Activated T-helper 1 cell treated with anti-CD3 and anti-CD28 coated beads, Interleukin-12 subunit alpha, Interleukin-12 subunit beta, Interleukin-2, Interleukin-4 antibody, amounts not matched to agents 30 ng/mL and 10 ng/mL and 1 ng/mL, durations not matched to agents 14 hours and 24 hours and 36 hours (primary cell): ENCODE measurements around the gene HYAL3. TPM values are rescaled to one million over a fixed set of nuclear protein-coding genes. Genes with fewer than 3 reads are reported as not detected.
"Not testable (repeated sequence)": the region's sequence is repeated elsewhere in the genome, so short reads cannot be mapped to it uniquely, and the experiment has no call there.

Experiments
- DNase-seq: peaks from one replicate; pipeline ENCODE4 v3.0.0; 2021; ENCODE audit warnings: low spot score
- H3K27ac Mint-ChIP-seq: one replicate; pipeline ENCODE4 v1.8.0; 2021; ENCODE audit warnings: mild to moderate bottlenecking, mixed read lengths
- H3K27me3 Mint-ChIP-seq: one replicate; pipeline ENCODE4 v1.8.0; 2022; ENCODE audit warnings: mild to moderate bottlenecking, moderate library complexity, mixed read lengths; ENCODE audit not compliant: insufficient read depth
- H3K36me3 Mint-ChIP-seq: one replicate; pipeline ENCODE4 v1.8.0; 2021; ENCODE audit warnings: low read depth, mixed read lengths
- H3K4me1 Mint-ChIP-seq: one replicate; pipeline ENCODE4 v1.8.0; 2021; ENCODE audit warnings: low read depth, mixed read lengths
- H3K4me3 Mint-ChIP-seq: one replicate; pipeline ENCODE4 v1.8.0; 2021; ENCODE audit warnings: mild to moderate bottlenecking, moderate library complexity, mixed read lengths
- H3K9me3 Mint-ChIP-seq: one replicate; pipeline ENCODE4 v1.8.0; 2021; ENCODE audit warnings: mixed read lengths
- intact Hi-C: fragments of 100-400 bp; cut with micrococcal nuclease; formaldehyde crosslinking; loops from one replicate; pipeline ENCODE4 v1.15.1; 2024
- total RNA-seq: library from RNA; stranded (reverse); gene quantifications from 2 replicates; pipeline ENCODE4 v1.2.3, GENCODE V29; 2022

The HYAL3 gene
- total RNA-seq, 1 donor from 2014 or later, result 8.0 TPM

GRCh38 chr3:50265571-50265970, 33.6 kb downstream of the HYAL3 start:
- Mint-ChIP-seq H3K27ac (no peak overlapping the region), H3K4me1 (no peaks in the 10 kb centered on the region), H3K27me3 (peaks cover 14% of the 10 kb centered on the region), H3K4me3 (no peak overlapping the region), H3K9me3 (no peaks in the 10 kb centered on the region), H3K36me3 (no peaks in the 10 kb centered on the region)
- intact Hi-C loops, result no loop called here
- no peak for DNase-seq

- H3K27me3 Mint-ChIP-seq, result peaks cover 14% of the 10 kb centered on the region
- H3K36me3 Mint-ChIP-seq, result no peaks in the 10 kb centered on the region
Observed at GRCh38 chr3:50264964-50265485, 34.2 kb downstream of the HYAL3 start.

GRCh38 chr3:50264383-50264963, 34.7 kb downstream of the HYAL3 start:
- H3K9me3 Mint-ChIP-seq, result no peaks in the 10 kb centered on the region

More at GRCh38 chr3:50264964-50265485, 34.2 kb downstream of the HYAL3 start:
- no peaks in the 10 kb centered on the region for H3K9me3 Mint-ChIP-seq
- H3K4me1 Mint-ChIP-seq, result no peaks in the 10 kb centered on the region
- H3K4me3 Mint-ChIP-seq, result no peak overlapping the region
- H3K27ac Mint-ChIP-seq, result no peak overlapping the region
- DNase-seq, result no peak
- intact Hi-C loops, result no loop called here

GRCh38 chr3:50263478-50264382, 35.5 kb downstream of the HYAL3 start:
- H3K4me1 Mint-ChIP-seq, result no peaks in the 10 kb centered on the region
- no peaks in the 10 kb centered on the region for H3K36me3 Mint-ChIP-seq
- DNase-seq, result no peak
- peaks cover 16% of the 10 kb centered on the region for H3K27me3 Mint-ChIP-seq
- no peaks in the 10 kb centered on the region for H3K9me3 Mint-ChIP-seq
- intact Hi-C loops, result no loop called here
- H3K4me3 Mint-ChIP-seq, result no peak overlapping the region
- no peak overlapping the region for H3K27ac Mint-ChIP-seq

More at GRCh38 chr3:50264383-50264963, 34.7 kb downstream of the HYAL3 start:
- Mint-ChIP-seq H3K4me3 (no peak overlapping the region), H3K27me3 (peaks cover 16% of the 10 kb centered on the region), H3K4me1 (no peaks in the 10 kb centered on the region), H3K36me3 (no peaks in the 10 kb centered on the region), H3K27ac (no peak overlapping the region)
- intact Hi-C loops, result no loop called here
- no peak for DNase-seq

GRCh38 chr3:50262778-50263177, 36.4 kb downstream of the HYAL3 start:
- DNase-seq, result no peak
- intact Hi-C loops, result no loop called here
- H3K36me3 Mint-ChIP-seq, result no peaks in the 10 kb centered on the region
- H3K27ac Mint-ChIP-seq, result no peak overlapping the region
- no peak overlapping the region for H3K4me3 Mint-ChIP-seq
- H3K27me3 Mint-ChIP-seq, result peaks cover 8% of the 10 kb centered on the region
- H3K4me1 Mint-ChIP-seq, result no peaks in the 10 kb centered on the region
- H3K9me3 Mint-ChIP-seq, result no peaks in the 10 kb centered on the region

- H3K27me3 Mint-ChIP-seq, DNase-seq, H3K27ac Mint-ChIP-seq, intact Hi-C loops, H3K4me1 Mint-ChIP-seq, H3K4me3 Mint-ChIP-seq, H3K9me3 Mint-ChIP-seq, H3K36me3 Mint-ChIP-seq: not testable (repeated sequence)
Observed at GRCh38 chr3:50262200-50262599, 37.0 kb downstream of the HYAL3 start.

GRCh38 chr3:50261505-50261904, 37.7 kb downstream of the HYAL3 start:
- Mint-ChIP-seq H3K27me3 (peaks cover 5% of the 10 kb centered on the region), H3K27ac (peak overlapping the region; percentile 48), H3K4me3 (peak overlapping the region; percentile 33), H3K4me1 (no peaks in the 10 kb centered on the region), H3K36me3 (peaks cover 12% of the 10 kb centered on the region), H3K9me3 (no peaks in the 10 kb centered on the region)
- intact Hi-C loops, result loop anchor here (2.0 kb wide), 1 partner anchor 31 kb away; the partner anchor contains the start of gene IFRD2
- no peak for DNase-seq

- H3K4me3 Mint-ChIP-seq, result peak overlapping the region; percentile 51
- intact Hi-C loops, result loop anchor here (1.0 to 2.0 kb wide), 5 partner anchors 12 to 34 kb away; partner anchors contain the start of gene IFRD2
- no peaks in the 10 kb centered on the region for H3K4me1 Mint-ChIP-seq
- no peaks in the 10 kb centered on the region for H3K9me3 Mint-ChIP-seq
- peak overlapping the region; percentile 48 for H3K27ac Mint-ChIP-seq
- no peak for DNase-seq
- H3K36me3 Mint-ChIP-seq, result peaks cover 14% of the 10 kb centered on the region
- H3K27me3 Mint-ChIP-seq, result peaks cover 3% of the 10 kb centered on the region
Observed at GRCh38 chr3:50260942-50261441, 38.2 kb downstream of the HYAL3 start.

- Mint-ChIP-seq H3K4me1 (no peaks in the 10 kb centered on the region), H3K27ac (peak overlapping the region; percentile 68), H3K4me3 (peak overlapping the region; percentile 68), H3K36me3 (peaks cover 14% of the 10 kb centered on the region), H3K9me3 (no peaks in the 10 kb centered on the region), H3K27me3 (peaks cover 1% of the 10 kb centered on the region)
- DNase-seq, result peak; percentile 86
- intact Hi-C loops, result loop anchor here (1.0 to 2.0 kb wide), 5 partner anchors 13 to 33 kb away; partner anchors contain the start of gene IFRD2
Observed at GRCh38 chr3:50260027-50260941, 38.9 kb downstream of the HYAL3 start.

- Mint-ChIP-seq H3K9me3 (no peaks in the 10 kb centered on the region), H3K27ac (peak overlapping the region; percentile 68), H3K4me3 (peak overlapping the region; percentile 68), H3K4me1 (no peaks in the 10 kb centered on the region), H3K36me3 (peaks cover 14% of the 10 kb centered on the region), H3K27me3 (peaks cover 1% of the 10 kb centered on the region)
- intact Hi-C loops, result loop anchor here (1.0 to 2.0 kb wide), 5 partner anchors 13 to 33 kb away; partner anchors contain the start of gene IFRD2
- no peak for DNase-seq
Observed at GRCh38 chr3:50259432-50260026, 39.7 kb downstream of the HYAL3 start.

GRCh38 chr3:50258979-50259378, 40.2 kb downstream of the HYAL3 start:
- H3K9me3 Mint-ChIP-seq, result no peaks in the 10 kb centered on the region
- peaks cover 1% of the 10 kb centered on the region for H3K27me3 Mint-ChIP-seq
- intact Hi-C loops, result no loop called here
- no peak overlapping the region for H3K27ac Mint-ChIP-seq
- no peaks in the 10 kb centered on the region for H3K4me1 Mint-ChIP-seq
- H3K4me3 Mint-ChIP-seq, result no peak overlapping the region
- no peak for DNase-seq
- H3K36me3 Mint-ChIP-seq, result peaks cover 14% of the 10 kb centered on the region
